Measurements from ENCODE around the gene RB1. TPM values are rescaled to one million over a fixed set of nuclear protein-coding genes. Genes with fewer than 3 reads are reported as not detected.
"Not testable (repeated sequence)": the region's sequence is repeated elsewhere in the genome, so short reads cannot be mapped to it uniquely, and the experiment has no call there.

RB1 gene
- total RNA-seq, 1 donor from 2014 or later = 48.0 TPM

DNA sequence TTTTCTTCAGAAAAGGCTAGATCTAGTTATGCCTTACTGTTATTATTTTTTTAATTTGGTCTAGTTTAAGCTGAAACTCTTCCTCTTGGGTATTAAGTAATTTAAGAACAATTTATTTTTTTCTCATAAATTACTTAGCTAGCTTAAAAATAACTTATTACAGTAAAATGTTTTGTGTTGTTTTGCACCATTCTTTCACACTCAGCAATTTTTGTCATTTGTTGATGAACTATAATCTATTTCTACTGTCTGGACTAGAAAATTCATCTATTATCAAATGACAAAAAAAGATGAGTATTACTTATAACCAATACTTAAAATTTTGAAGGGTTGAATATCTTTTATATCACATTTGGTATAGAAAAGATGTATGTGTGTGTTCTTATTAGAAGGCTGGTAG, 111.0 kb downstream of the RB1 start:
- Mint-ChIP-seq H3K27me3 (ENCODE audit: low read depth) (no peaks in the 10 kb centered on the region), H3K9me3 (peaks cover 19% of the 10 kb centered on the region), H3K27ac (ENCODE audit: unreplicated experiment) (no peak overlapping the region), H3K4me1 (peaks cover 29% of the 10 kb centered on the region), H3K4me3 (no peak overlapping the region), H3K36me3 (ENCODE audit: low read depth) (peaks cover 46% of the 10 kb centered on the region)
- DNase-seq (ENCODE audit: low read depth, low spot score) = no peak
- TF ChIP-seq, protein P1, sequence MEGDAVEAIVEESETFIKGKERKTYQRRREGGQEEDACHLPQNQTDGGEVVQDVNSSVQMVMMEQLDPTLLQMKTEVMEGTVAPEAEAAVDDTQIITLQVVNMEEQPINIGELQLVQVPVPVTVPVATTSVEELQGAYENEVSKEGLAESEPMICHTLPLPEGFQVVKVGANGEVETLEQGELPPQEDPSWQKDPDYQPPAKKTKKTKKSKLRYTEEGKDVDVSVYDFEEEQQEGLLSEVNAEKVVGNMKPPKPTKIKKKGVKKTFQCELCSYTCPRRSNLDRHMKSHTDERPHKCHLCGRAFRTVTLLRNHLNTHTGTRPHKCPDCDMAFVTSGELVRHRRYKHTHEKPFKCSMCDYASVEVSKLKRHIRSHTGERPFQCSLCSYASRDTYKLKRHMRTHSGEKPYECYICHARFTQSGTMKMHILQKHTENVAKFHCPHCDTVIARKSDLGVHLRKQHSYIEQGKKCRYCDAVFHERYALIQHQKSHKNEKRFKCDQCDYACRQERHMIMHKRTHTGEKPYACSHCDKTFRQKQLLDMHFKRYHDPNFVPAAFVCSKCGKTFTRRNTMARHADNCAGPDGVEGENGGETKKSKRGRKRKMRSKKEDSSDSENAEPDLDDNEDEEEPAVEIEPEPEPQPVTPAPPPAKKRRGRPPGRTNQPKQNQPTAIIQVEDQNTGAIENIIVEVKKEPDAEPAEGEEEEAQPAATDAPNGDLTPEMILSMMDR (conservative IDR thresholded peaks at IDR 0.05) = no peak

DNA sequence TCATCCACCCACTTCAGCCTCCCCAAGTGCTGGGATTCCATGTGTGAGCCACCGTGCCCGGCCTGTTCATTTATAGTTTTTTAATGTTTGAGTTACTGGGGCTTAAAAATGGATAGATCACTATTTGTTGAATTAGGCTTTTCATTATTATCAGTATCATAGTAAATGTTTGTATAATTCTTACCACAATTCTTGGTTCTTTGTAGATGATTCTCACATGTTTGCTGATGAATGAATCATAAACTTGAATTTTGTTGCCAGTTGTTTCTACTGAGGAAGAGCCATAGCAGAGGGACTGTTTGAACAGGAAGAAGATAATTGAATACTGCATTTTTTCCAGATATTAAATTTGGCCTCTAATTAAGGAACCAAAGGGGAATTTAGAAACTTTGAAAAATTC, 112.0 kb downstream of the RB1 start:
- Mint-ChIP-seq H3K27me3 (ENCODE audit: low read depth) (no peaks in the 10 kb centered on the region), H3K9me3 (peaks cover 28% of the 10 kb centered on the region), H3K4me1 (peaks cover 20% of the 10 kb centered on the region), H3K4me3 (peak overlapping the region; percentile 49), H3K36me3 (ENCODE audit: low read depth) (peaks cover 54% of the 10 kb centered on the region), H3K27ac (ENCODE audit: unreplicated experiment) (no peak overlapping the region)
- DNase-seq (ENCODE audit: low read depth, low spot score) = no peak
- TF ChIP-seq, protein P1 (conservative IDR thresholded peaks at IDR 0.05) = no peak

DNA sequence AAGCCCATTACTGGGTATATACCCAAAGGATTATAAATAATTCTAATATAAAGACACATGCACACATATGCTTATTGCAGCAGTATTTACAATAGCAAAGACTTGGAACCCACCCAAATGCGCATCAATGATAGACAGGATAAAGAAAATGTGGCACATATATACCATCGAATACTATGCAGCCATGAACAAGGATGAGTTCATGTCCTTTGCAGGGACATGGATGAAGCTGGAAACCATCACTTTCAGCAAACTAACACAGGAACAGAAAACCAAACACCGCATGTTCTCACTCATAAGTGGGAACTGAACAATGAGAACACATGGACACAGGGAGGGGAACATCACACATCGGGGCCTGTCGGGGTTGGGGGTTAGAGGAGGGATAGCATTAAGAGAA, 118.5 kb downstream of the RB1 start:
- peaks cover 31% of the 10 kb centered on the region for H3K9me3 Mint-ChIP-seq
- H3K4me1 Mint-ChIP-seq; H3K4me3 Mint-ChIP-seq; DNase-seq (ENCODE audit: low read depth, low spot score); H3K27me3 Mint-ChIP-seq (ENCODE audit: low read depth); H3K27ac Mint-ChIP-seq (ENCODE audit: unreplicated experiment): not testable (repeated sequence)
- peaks cover 56% of the 10 kb centered on the region for H3K36me3 Mint-ChIP-seq (ENCODE audit: low read depth)

DNA sequence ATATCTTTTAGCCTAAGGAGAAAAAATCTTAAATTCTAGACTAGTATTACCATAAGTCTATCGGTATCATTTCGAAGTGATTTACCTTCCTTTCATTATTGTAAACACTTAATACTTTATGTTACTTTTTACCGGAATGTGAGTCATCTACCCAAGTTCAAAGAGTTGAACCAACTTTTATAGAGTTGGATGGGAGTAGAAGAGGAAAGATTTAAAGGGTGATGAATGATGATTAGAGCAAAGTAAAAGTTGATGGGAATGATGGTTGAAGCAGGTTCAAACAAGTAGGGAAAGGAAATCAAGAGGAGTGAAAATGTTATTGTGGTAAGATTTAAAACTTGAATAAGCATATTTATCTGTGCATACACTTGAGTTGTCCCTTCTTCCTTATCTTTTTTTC, 120.7 kb downstream of the RB1 start:
- Mint-ChIP-seq H3K4me1 (no peaks in the 10 kb centered on the region), H3K9me3 (peaks cover 17% of the 10 kb centered on the region), H3K36me3 (ENCODE audit: low read depth) (peaks cover 35% of the 10 kb centered on the region), H3K4me3 (no peak overlapping the region), H3K27ac (ENCODE audit: unreplicated experiment) (no peak overlapping the region), H3K27me3 (ENCODE audit: low read depth) (no peaks in the 10 kb centered on the region)
- no peak for DNase-seq (ENCODE audit: low read depth, low spot score)
- TF ChIP-seq, protein P1 (conservative IDR thresholded peaks at IDR 0.05) = no peak

DNA sequence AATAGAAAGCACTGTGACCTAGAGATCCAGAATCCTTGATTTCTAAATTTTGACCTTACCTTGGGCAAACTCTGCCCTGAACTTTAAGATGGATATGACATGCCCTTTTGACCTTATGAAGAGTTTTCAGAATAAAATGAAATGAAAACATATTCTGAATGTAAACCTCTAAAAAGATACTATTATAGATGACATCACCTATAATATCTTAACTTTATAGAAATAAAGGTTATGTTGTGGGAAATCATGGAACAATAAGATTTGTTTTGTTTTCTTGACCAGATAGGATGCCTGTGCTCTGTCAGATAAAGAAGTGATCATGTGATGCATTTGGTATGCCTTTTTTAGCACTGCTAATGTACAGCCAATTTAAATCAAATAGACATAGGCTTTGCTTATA, 122.5 kb downstream of the RB1 start:
- Mint-ChIP-seq H3K27me3 (ENCODE audit: low read depth) (no peaks in the 10 kb centered on the region), H3K4me3 (no peak overlapping the region), H3K9me3 (peaks cover 3% of the 10 kb centered on the region), H3K4me1 (peaks cover 7% of the 10 kb centered on the region), H3K27ac (ENCODE audit: unreplicated experiment) (no peak overlapping the region), H3K36me3 (ENCODE audit: low read depth) (peaks cover 20% of the 10 kb centered on the region)
- TF ChIP-seq, protein P1 (conservative IDR thresholded peaks at IDR 0.05) = no peak
- DNase-seq (ENCODE audit: low read depth, low spot score) = no peak

DNA sequence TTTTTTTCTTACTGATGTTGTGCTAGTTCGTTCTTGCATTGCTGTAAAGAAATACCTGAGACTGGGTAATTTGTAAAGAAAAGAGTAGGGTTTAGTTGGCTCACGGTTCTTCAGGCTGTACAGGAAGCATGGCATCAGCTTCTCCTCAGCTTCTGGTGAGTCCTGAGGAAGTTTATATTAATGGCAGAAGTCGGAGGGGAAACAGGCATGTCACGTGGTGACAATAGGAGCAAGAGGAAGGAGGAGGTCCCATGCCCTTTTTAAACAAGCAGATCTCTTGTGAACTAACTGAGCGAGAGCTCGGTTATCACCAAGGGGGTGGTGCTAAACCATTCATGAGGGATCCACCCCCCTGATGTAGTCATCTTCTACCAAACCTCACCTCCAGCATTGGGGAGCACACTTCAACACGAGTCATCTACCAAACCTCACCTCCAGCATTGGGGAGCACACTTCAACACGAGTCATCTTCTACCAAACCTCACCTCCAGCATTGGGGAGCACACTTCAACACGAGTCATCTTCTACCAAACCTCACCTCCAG, 123.3 kb downstream of the RB1 start:
- not testable (repeated sequence) for H3K4me3 Mint-ChIP-seq; H3K27me3 Mint-ChIP-seq (ENCODE audit: low read depth); DNase-seq (ENCODE audit: low read depth, low spot score); H3K9me3 Mint-ChIP-seq; H3K27ac Mint-ChIP-seq (ENCODE audit: unreplicated experiment)
- peaks cover 15% of the 10 kb centered on the region for H3K4me1 Mint-ChIP-seq
- H3K36me3 Mint-ChIP-seq (ENCODE audit: low read depth) = peaks cover 15% of the 10 kb centered on the region
